H9 (cell line): ENCODE results near the gene FCHSD2. TPM values are rescaled to one million over a fixed set of nuclear protein-coding genes. Genes with fewer than 3 reads are reported as not detected.

Source experiments
- DNase-seq: peaks from one replicate; pipeline ENCODE4 v3.0.0-alpha.2; 2017
- H2AFZ ChIP-seq: one replicate; pipeline ENCODE4 v1.6.1; 2013; ENCODE audit warnings: mild to moderate bottlenecking, low read length, control low read depth, moderate library complexity
- H2AK5ac ChIP-seq: 2 replicates; pipeline ENCODE4 v1.6.1; 2013; ENCODE audit warnings: low read length, control low read depth, mixed read lengths; ENCODE audit not compliant: insufficient read length
- H2BK120ac ChIP-seq: one replicate; pipeline ENCODE4 v1.6.1; 2013; ENCODE audit warnings: low read depth, mild to moderate bottlenecking, low read length, control low read depth, inconsistent platforms; ENCODE audit not compliant: poor library complexity, severe bottlenecking
- H2BK12ac ChIP-seq: 2 replicates; pipeline ENCODE4 v1.6.1; 2013; ENCODE audit warnings: low read length, control low read depth, mixed read lengths, low read depth; ENCODE audit not compliant: insufficient read length
- H2BK15ac ChIP-seq: 2 replicates; pipeline ENCODE4 v1.6.1; 2013; ENCODE audit warnings: low read depth, low read length, control low read depth
- H2BK20ac ChIP-seq: one replicate; pipeline ENCODE4 v1.6.1; 2013; ENCODE audit warnings: low read depth, mild to moderate bottlenecking, low read length, control low read depth, inconsistent platforms; ENCODE audit not compliant: poor library complexity, severe bottlenecking
- H2BK5ac ChIP-seq: 2 replicates; pipeline ENCODE4 v1.6.1; 2013; ENCODE audit warnings: low read length, control low read depth, mixed read lengths; ENCODE audit not compliant: insufficient read length
- H3K14ac ChIP-seq: 2 replicates; pipeline ENCODE4 v1.6.1; 2013; ENCODE audit warnings: low read length, control low read depth; ENCODE audit not compliant: insufficient read depth
- H3K18ac ChIP-seq: 2 replicates; pipeline ENCODE4 v1.6.1; 2013; ENCODE audit warnings: low read depth, mild to moderate bottlenecking, mixed read lengths, low read length, control low read depth; ENCODE audit not compliant: insufficient read length
- H3K23ac ChIP-seq: 2 replicates; pipeline ENCODE4 v1.6.1; 2013; ENCODE audit warnings: low read length, control low read depth, mixed read lengths, low read depth; ENCODE audit not compliant: insufficient read length
- H3K23me2 ChIP-seq: 2 replicates; pipeline ENCODE4 v1.6.1; 2013; ENCODE audit warnings: low read depth, mild to moderate bottlenecking, mixed read lengths, low read length, control low read depth; ENCODE audit not compliant: insufficient read length, poor library complexity, severe bottlenecking
- H3K27ac ChIP-seq: 2 replicates; pipeline ENCODE4 v1.5.1; 2013; ENCODE audit warnings: low read length, control low read depth, mixed read lengths, low read depth; ENCODE audit not compliant: insufficient read length
- H3K27me3 ChIP-seq: 2 replicates; pipeline ENCODE4 v1.6.1; 2013; ENCODE audit warnings: low read length, control low read depth, inconsistent platforms; ENCODE audit not compliant: insufficient read depth
- H3K4ac ChIP-seq: 2 replicates; pipeline ENCODE4 v1.6.1; 2013; ENCODE audit warnings: low read depth, mild to moderate bottlenecking, control low read depth, inconsistent platforms, low read length, moderate library complexity
- H3K4me1 ChIP-seq: 2 replicates; pipeline ENCODE4 v1.6.1; 2013; ENCODE audit warnings: low read length, control low read depth, inconsistent platforms; ENCODE audit not compliant: insufficient read depth
- H3K4me2 ChIP-seq: 2 replicates; pipeline ENCODE4 v1.6.1; 2013; ENCODE audit warnings: low read length, control low read depth, mixed read lengths; ENCODE audit not compliant: insufficient read length, insufficient read depth
- H3K56ac ChIP-seq: 2 replicates; pipeline ENCODE4 v1.6.1; 2013; ENCODE audit warnings: low read depth, mild to moderate bottlenecking, mixed read lengths, low read length, control low read depth; ENCODE audit not compliant: insufficient read length
- H3K79me1 ChIP-seq: 2 replicates; pipeline ENCODE4 v1.6.1; 2013; ENCODE audit warnings: low read depth, mild to moderate bottlenecking, moderate library complexity, low read length, control low read depth, inconsistent platforms; ENCODE audit not compliant: insufficient read depth, poor library complexity, severe bottlenecking
- H3K79me2 ChIP-seq: 2 replicates; pipeline ENCODE4 v1.6.1; 2013; ENCODE audit warnings: low read length, control low read depth, inconsistent platforms; ENCODE audit not compliant: insufficient read depth
- H3K9ac ChIP-seq: 2 replicates; pipeline ENCODE4 v1.6.1; 2013; ENCODE audit warnings: low read length, control low read depth, mixed read lengths; ENCODE audit not compliant: insufficient read length; ENCODE audit errors: extremely low read depth
- H3K9me3 ChIP-seq: one replicate; pipeline ENCODE4 v1.6.1; 2013; ENCODE audit warnings: low read depth, low read length, inconsistent platforms; ENCODE audit not compliant: control insufficient read depth
- H3T11ph ChIP-seq: one replicate; pipeline ENCODE4 v1.6.1; 2013; ENCODE audit warnings: mild to moderate bottlenecking, low read length, control low read depth, inconsistent platforms
- H4K20me1 ChIP-seq: one replicate; pipeline ENCODE4 v1.6.1; 2013; ENCODE audit not compliant: control insufficient read depth, insufficient read length, insufficient read depth
- H4K5ac ChIP-seq: 2 replicates; pipeline ENCODE4 v1.6.1; 2013; ENCODE audit warnings: low read depth, mild to moderate bottlenecking, mixed read lengths, low read length, control low read depth; ENCODE audit not compliant: insufficient read length
- H4K8ac ChIP-seq: replicated peaks from 2 replicates; pipeline ENCODE4 v1.6.1; 2013; ENCODE audit warnings: low read length, control low read depth, mixed read lengths, low read depth; ENCODE audit not compliant: insufficient read length
- H4K91ac ChIP-seq: 2 replicates; pipeline ENCODE4 v1.6.1; 2013; ENCODE audit warnings: low read depth, mild to moderate bottlenecking, moderate library complexity, mixed read lengths, low read length, control low read depth; ENCODE audit not compliant: insufficient read length
- H3K27ac Mint-ChIP-seq, 3 experiments: 2 replicates in 2 of 3; 3 replicates in 1 of 3; pipeline ENCODE4 v1.8.0; 2020 to 2021; ENCODE audit warnings: mixed read lengths in 3 of 3, mild to moderate bottlenecking in 1 of 3, moderate library complexity in 1 of 3
- H3K27me3 Mint-ChIP-seq: 2 replicates; pipeline ENCODE4 v1.8.0; 2021; ENCODE audit warnings: low read depth, mild to moderate bottlenecking, moderate library complexity, mixed read lengths
- H3K36me3 Mint-ChIP-seq, 3 experiments: 2 replicates in 2 of 3; 3 replicates in 1 of 3; pipeline ENCODE4 v1.8.0; 2020 to 2021; ENCODE audit warnings: low read depth in 3 of 3, mixed read lengths in 3 of 3; ENCODE audit not compliant: insufficient read depth in 1 of 3
- H3K4me1 Mint-ChIP-seq, 2 experiments: 2 replicates each; pipeline ENCODE4 v1.8.0; 2020; ENCODE audit warnings: mixed read lengths in 2 of 2
- H3K4me3 Mint-ChIP-seq, 2 experiments: 2 replicates in 1 of 2; 3 replicates in 1 of 2; pipeline ENCODE4 v1.8.0; 2020 to 2021; ENCODE audit warnings: mild to moderate bottlenecking in 2 of 2, mixed read lengths in 2 of 2, moderate library complexity in 1 of 2
- H3K9me3 Mint-ChIP-seq, 2 experiments: 2 replicates in 1 of 2; 3 replicates in 1 of 2; pipeline ENCODE4 v1.8.0; 2020; ENCODE audit warnings: mild to moderate bottlenecking in 2 of 2, mixed read lengths in 2 of 2, moderate library complexity in 1 of 2
- WGBS: extraction: QIAGEN DNeasy Blood & Tissue Kit; methylation state at CpG from one replicate; pipeline ENCODE4 v1.1.7; 2013; ENCODE audit warnings: missing lambda C conversion rate, low lambda C conversion rate, mixed read lengths; ENCODE audit not compliant: insufficient read length; ENCODE audit errors: extremely low coverage; 5-methylcytosine and 5-hydroxymethylcytosine counted together
- total RNA-seq: library from RNA; stranded (reverse); gene quantifications from 2 replicates; pipeline ENCODE4 v1.2.1, GENCODE V29; 2021
- TF ChIP-seq, protein P1 (sequence below): fragments of 200-600 bp; sonication (generic); conservative IDR thresholded peaks from 3 replicates; pipeline ENCODE4 v1.8.0; 2021; ENCODE audit warnings: antibody characterized with exemption, mild to moderate bottlenecking

Gene FCHSD2
- total RNA-seq, 1 experiment from 2014 or later = 17.8 TPM

DNA sequence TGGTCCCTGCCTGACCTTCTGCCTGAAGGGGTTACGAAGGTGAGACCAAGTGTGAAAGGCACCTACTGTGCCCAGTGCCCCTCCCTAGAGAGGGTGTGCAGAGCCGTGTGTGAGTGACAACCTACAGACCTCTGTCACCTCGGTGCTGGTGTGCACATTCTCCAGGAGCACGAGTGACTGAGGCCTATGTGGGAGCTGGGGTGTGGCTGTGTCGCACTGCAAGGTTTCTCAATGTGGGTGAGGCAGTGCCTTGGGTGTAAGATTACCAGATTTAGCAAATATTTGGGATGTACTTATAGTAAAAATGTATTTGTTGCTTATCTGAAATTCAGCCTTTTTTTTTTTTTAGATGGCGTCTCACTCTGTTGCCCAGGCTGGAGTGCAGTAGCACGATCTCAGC, 353.9 kb downstream of the FCHSD2 start:
- H3K36me3 Mint-ChIP-seq = no peaks in the 10 kb centered on the region
- no peaks in the 10 kb centered on the region for H3K9me3 Mint-ChIP-seq

More for the DNA sequence above, 353.9 kb downstream of the FCHSD2 start:
- Histone ChIP-seq H2BK5ac (no peak overlapping the region), H3K9me3 (no peaks in the 10 kb centered on the region), H4K91ac (no peak overlapping the region), H3K4me1 (peaks cover 2% of the 10 kb centered on the region; the same call in 1 of the 2 replicates), H3K27ac (no peak overlapping the region), H3K23ac (no peak overlapping the region), H3K4me2 (no peak overlapping the region), H4K20me1 (no peaks in the 10 kb centered on the region), H2AK5ac (no peak overlapping the region), H4K8ac (no peak overlapping the region), H3K79me1 (no peaks in the 10 kb centered on the region), H3K9ac (no peak overlapping the region), H2AFZ (no peak overlapping the region), H3K23me2 (no peaks in the 10 kb centered on the region), H4K5ac (no peak overlapping the region), H2BK20ac (no peak overlapping the region), H3T11ph (no peak overlapping the region), H3K4ac (no peak overlapping the region), H2BK12ac (no peak overlapping the region), H3K14ac (no peak overlapping the region), H3K18ac (no peak overlapping the region), H3K79me2 (no peaks in the 10 kb centered on the region), H3K56ac (no peak overlapping the region), H3K27me3 (no peaks in the 10 kb centered on the region; the same call in 1 of the 2 replicates), H2BK120ac (no peak overlapping the region), H2BK15ac (no peak overlapping the region)
- WGBS = no CpG with 5 or more reads among the region's 7 CpGs
- no peak overlapping the region for H3K4me3 Mint-ChIP-seq
- peaks cover 6% of the 10 kb centered on the region for H3K27me3 Mint-ChIP-seq
- no peak for DNase-seq
- peaks cover 21 to 26% of the 10 kb centered on the region in 2 experiments for H3K4me1 Mint-ChIP-seq
- no peak overlapping the region; a peak in 1 of 7 replicates for H3K27ac Mint-ChIP-seq
- TF ChIP-seq, protein P1, sequence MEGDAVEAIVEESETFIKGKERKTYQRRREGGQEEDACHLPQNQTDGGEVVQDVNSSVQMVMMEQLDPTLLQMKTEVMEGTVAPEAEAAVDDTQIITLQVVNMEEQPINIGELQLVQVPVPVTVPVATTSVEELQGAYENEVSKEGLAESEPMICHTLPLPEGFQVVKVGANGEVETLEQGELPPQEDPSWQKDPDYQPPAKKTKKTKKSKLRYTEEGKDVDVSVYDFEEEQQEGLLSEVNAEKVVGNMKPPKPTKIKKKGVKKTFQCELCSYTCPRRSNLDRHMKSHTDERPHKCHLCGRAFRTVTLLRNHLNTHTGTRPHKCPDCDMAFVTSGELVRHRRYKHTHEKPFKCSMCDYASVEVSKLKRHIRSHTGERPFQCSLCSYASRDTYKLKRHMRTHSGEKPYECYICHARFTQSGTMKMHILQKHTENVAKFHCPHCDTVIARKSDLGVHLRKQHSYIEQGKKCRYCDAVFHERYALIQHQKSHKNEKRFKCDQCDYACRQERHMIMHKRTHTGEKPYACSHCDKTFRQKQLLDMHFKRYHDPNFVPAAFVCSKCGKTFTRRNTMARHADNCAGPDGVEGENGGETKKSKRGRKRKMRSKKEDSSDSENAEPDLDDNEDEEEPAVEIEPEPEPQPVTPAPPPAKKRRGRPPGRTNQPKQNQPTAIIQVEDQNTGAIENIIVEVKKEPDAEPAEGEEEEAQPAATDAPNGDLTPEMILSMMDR = no peak
